Endothelial cell of umbilical vein (primary cell): ENCODE measurements around the gene RCOR3. TPM values are rescaled to one million over a fixed set of nuclear protein-coding genes. Genes with fewer than 3 reads are reported as not detected.

Source experiments
- BruUV-seq: library from RNA; stranded (reverse); fragments of 400-500 nt; replicated peaks from 2 replicates; lab custom pipeline; 2021; lab: Mats Ljungman, UMichigan
- CTCF ChIA-PET: fragments of 300-600, 350-600 bp; sonication (Branson Sonifier 250); formaldehyde crosslinking; loops from one replicate; lab custom pipeline; 2021; ENCODE audit warnings: antibody characterized with exemption, inconsistent platforms; lab: Charles Lee
- POLR2A ChIA-PET: fragments of 300-600, 350-600 bp; sonication (Branson Sonifier 250); formaldehyde crosslinking; loops from one replicate; lab custom pipeline; 2021; ENCODE audit warnings: antibody characterized with exemption, inconsistent platforms; lab: Charles Lee
- DNase-seq: peaks from one replicate; pipeline ENCODE4 v3.0.0-alpha.2; 2011; ENCODE audit warnings: low read depth, low spot score
- FAIRE-seq: peaks from 2 replicates; lab custom pipeline; 2011; peaks lifted over from hg19 to GRCh38; lab: Jason Lieb, UNC
- H2AFZ ChIP-seq: 2 replicates; pipeline ENCODE4 v1.6.0; 2012; ENCODE audit warnings: low read depth, low read length, control low read depth, inconsistent platforms
- H3K27ac ChIP-seq: 2 replicates; pipeline ENCODE4 v1.5.1; 2011; ENCODE audit warnings: low read depth, mild to moderate bottlenecking, control low read depth, low read length, moderate library complexity; ENCODE audit not compliant: insufficient read depth
- H3K27me3 ChIP-seq, 2 experiments: 2 replicates each; pipeline versions ENCODE4 v1.6.0 to v1.6.1; 2011; ENCODE audit warnings: low read length in 2 of 2, mixed read lengths in 1 of 2; ENCODE audit not compliant: control insufficient read depth in 2 of 2, insufficient read depth in 2 of 2
- H3K36me3 ChIP-seq, 2 experiments: 2 replicates in 1 of 2; 3 replicates in 1 of 2; pipeline ENCODE4 v1.5.1; 2011; ENCODE audit warnings: low read length in 2 of 2, mild to moderate bottlenecking in 1 of 2, moderate library complexity in 1 of 2; ENCODE audit not compliant: control insufficient read depth in 2 of 2, insufficient read depth in 2 of 2; ENCODE audit errors: extremely low read depth in 1 of 2
- H3K4me1 ChIP-seq: 3 replicates; pipeline ENCODE4 v1.5.1; 2011; ENCODE audit warnings: mild to moderate bottlenecking, low read length; ENCODE audit not compliant: control insufficient read depth, insufficient read depth; ENCODE audit errors: extremely low read depth
- H3K4me2 ChIP-seq: 2 replicates; pipeline ENCODE4 v1.6.1; 2011; ENCODE audit warnings: low read length, control low read depth, mixed read lengths; ENCODE audit not compliant: insufficient read depth
- H3K4me3 ChIP-seq, 3 experiments: fragments of 200-600 bp in 1 of 3; sonication (generic), shearing (Covaris generic) in 1 of 3; replicated peaks in 1 of 3; 2 replicates each; pipeline ENCODE4 v1.5.1; 2011 to 2016; ENCODE audit warnings: control low read depth in 3 of 3, low read length in 3 of 3, mild to moderate bottlenecking in 2 of 3, inconsistent platforms in 1 of 3, low read depth in 1 of 3, moderate library complexity in 1 of 3; ENCODE audit not compliant: insufficient read depth in 1 of 3
- H3K79me2 ChIP-seq: 2 replicates; pipeline ENCODE4 v1.6.0; 2012; ENCODE audit warnings: low read length, inconsistent platforms; ENCODE audit not compliant: control insufficient read depth, insufficient read depth
- H3K9ac ChIP-seq: replicated peaks from 2 replicates; pipeline ENCODE3; 2011; ENCODE audit warnings: low read length, control low read depth; ENCODE audit not compliant: insufficient read depth; ENCODE audit errors: extremely low read depth
- H3K9me1 ChIP-seq: replicated peaks from 3 replicates; pipeline ENCODE4 v1.6.0; 2011; ENCODE audit warnings: mild to moderate bottlenecking, low read length; ENCODE audit not compliant: control insufficient read depth, insufficient read depth; ENCODE audit errors: extremely low read depth
- H3K9me3 ChIP-seq: replicated peaks from 2 replicates; pipeline ENCODE4 v1.5.1; 2012; ENCODE audit warnings: low read length, inconsistent platforms; ENCODE audit not compliant: control insufficient read depth, insufficient read depth
- H4K20me1 ChIP-seq: replicated peaks from 2 replicates; pipeline ENCODE3; 2011; ENCODE audit warnings: mild to moderate bottlenecking, low read length; ENCODE audit not compliant: control insufficient read depth, insufficient read depth; ENCODE audit errors: extremely low read depth
- EZH2 ChIP-seq: IDR thresholded peaks from 2 replicates; pipeline ENCODE4 v1.6.1; 2012; ENCODE audit warnings: borderline replicate concordance, low read depth, mild to moderate bottlenecking, moderate library complexity, low read length, inconsistent platforms; ENCODE audit not compliant: severe bottlenecking
- FOS ChIP-seq: IDR thresholded peaks from 2 replicates; pipeline ENCODE4 v1.6.1; 2011; ENCODE audit warnings: mild to moderate bottlenecking, low read length, moderate library complexity, borderline replicate concordance; ENCODE audit not compliant: insufficient read depth
- GATA2 ChIP-seq: IDR thresholded peaks from 2 replicates; pipeline ENCODE4 v1.7.0; 2011; ENCODE audit warnings: low read depth, mild to moderate bottlenecking, moderate library complexity, mixed read lengths, low read length; ENCODE audit not compliant: insufficient read length, insufficient read depth
- JUN ChIP-seq: IDR thresholded peaks from 2 replicates; pipeline ENCODE4 v1.6.1; 2011; ENCODE audit warnings: borderline replicate concordance, low read depth; ENCODE audit not compliant: insufficient read length, insufficient read depth
- MYC ChIP-seq: IDR thresholded peaks from one replicate; pipeline ENCODE4 v1.6.1; 2011; ENCODE audit warnings: mild to moderate bottlenecking, low read depth, low read length
- POLR2A ChIP-seq: IDR thresholded peaks from 2 replicates; pipeline ENCODE4 v1.6.1; 2012; ENCODE audit warnings: low read depth, mild to moderate bottlenecking, control low read depth, low read length
- POLR2AphosphoS5 ChIP-seq: IDR thresholded peaks from 2 replicates; pipeline ENCODE4 v1.6.1; 2012; ENCODE audit warnings: low read depth, mild to moderate bottlenecking, control low read depth, low read length, moderate library complexity; ENCODE audit not compliant: insufficient read depth
- dilution Hi-C: fragments of 300-500 bp; cut with MboI; formaldehyde crosslinking; loops from one replicate; pipeline ENCODE4 v1.15.0; 2019; ENCODE audit warnings: low sequenced_read_pairs; ENCODE audit not compliant: extremely low pct_ligation_motif_present
- intact Hi-C: fragments of 100-400 bp; cut with micrococcal nuclease; formaldehyde crosslinking; loops from one replicate; pipeline ENCODE4 v1.10.0; 2022
- polyA plus RNA-seq, 4 experiments: library from polyadenylated mRNA; depleted of rRNA in 3 of 4; stranded (reverse) in 3 of 4; unstranded in 1 of 4; fragments of >200 nt; gene quantifications; 2 replicates each; pipeline versions ENCODE4 v1.2.1 to v1.2.3, GENCODE V29; 2011 to 2012; ENCODE audit warnings: missing spikeins in 1 of 4
- total RNA-seq: library from RNA; stranded (reverse); gene quantifications from 2 replicates; pipeline ENCODE4 v1.2.3, GENCODE V29; 2021
- TF ChIP-seq, protein P1 (sequence below): IDR thresholded peaks from 2 replicates; pipeline ENCODE4 v1.6.1; 2011; ENCODE audit not compliant: insufficient read depth, insufficient read length

Gene RCOR3
- total and polyA plus RNA-seq, 2 donors (not counting 3 experiments of a cell fraction or from before 2014, with no cell fraction given), result 24.2 to 34.0 TPM

DNA sequence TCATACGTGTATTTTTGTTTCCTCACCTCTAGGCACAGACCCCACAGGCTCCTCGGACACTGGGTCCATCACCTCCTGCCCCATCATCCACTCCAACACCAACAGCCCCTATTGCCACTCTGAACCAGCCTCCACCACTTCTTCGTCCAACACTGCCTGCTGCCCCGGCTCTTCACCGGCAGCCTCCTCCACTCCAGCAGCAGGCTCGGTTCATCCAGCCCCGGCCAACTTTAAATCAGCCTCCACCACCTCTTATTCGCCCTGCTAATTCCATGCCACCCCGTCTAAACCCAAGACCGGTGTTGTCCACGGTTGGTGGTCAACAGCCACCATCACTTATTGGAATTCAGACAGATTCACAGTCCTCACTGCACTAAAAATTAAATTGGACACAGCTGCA, 54.2 kb downstream of the RCOR3 start:
- FAIRE-seq, result no peak
- Histone ChIP-seq H3K4me2 (no peak overlapping the region), H3K79me2 (no peaks in the 10 kb centered on the region), H3K9me1 (peaks cover 6% of the 10 kb centered on the region), H3K4me1 (peaks cover 12% of the 10 kb centered on the region), H2AFZ (no peak overlapping the region), H3K9ac (no peak overlapping the region), H3K27ac (no peak overlapping the region), H3K4me3 (no peak overlapping the region), H4K20me1 (no peaks in the 10 kb centered on the region), H3K9me3 (no peaks in the 10 kb centered on the region), H3K27me3 (no peaks in the 10 kb centered on the region), H3K36me3 (peaks cover 8 to 14% of the 10 kb centered on the region in 2 experiments)
- DNase-seq, result no peak
- intact Hi-C loops, result no loop called here
- no TSS peak for BruUV-seq
- dilution Hi-C loops, result no loop called here
- ChIA-PET POLR2A (no interaction called here), CTCF (interaction anchor here (0.8 kb wide), 1 partner anchor 10 kb away, joined by 3 read pairs; no protein-coding TSS in a partner anchor)
- TF ChIP-seq EZH2 (no peak), POLR2A (no peak), POLR2AphosphoS5 (no peak), FOS (no peak), JUN (no peak), MYC (no peak)
- TF ChIP-seq, protein P1, sequence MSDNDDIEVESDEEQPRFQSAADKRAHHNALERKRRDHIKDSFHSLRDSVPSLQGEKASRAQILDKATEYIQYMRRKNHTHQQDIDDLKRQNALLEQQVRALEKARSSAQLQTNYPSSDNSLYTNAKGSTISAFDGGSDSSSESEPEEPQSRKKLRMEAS, result no peak

DNA sequence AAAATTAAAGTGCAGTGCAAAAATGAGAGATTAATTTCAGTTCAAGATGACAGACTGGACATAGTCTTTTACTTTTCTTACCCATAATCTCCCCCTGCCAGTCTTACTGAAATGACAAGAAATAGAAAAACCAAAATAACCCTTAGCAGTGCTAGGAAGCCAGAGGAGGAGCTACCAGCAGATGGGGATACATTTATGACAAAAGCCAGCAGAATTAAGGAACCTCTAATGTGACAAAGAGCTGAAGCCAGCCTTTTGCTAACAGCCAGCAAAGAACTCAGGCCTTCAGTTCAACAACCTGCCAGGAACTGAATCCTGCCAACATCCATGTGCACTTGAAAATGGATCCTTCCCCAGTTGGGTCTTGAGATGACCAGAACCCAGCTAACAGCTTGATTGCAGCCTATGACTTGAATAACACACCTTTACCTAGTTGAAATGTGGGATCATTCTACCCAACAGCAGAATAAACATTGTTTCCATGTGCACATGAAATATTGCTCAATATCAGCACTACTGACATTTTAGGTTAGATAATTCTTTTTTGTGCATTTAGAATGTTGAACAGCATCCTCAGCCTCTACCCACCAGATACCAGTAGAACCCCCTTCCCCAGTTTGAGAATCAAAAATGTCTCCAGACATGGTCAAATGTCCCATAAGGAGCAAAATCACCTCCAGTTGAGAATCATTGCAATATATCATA, 59.6 kb downstream of the RCOR3 start:
- POLR2A ChIA-PET, result no interaction called here
- H3K27me3 ChIP-seq, result no peaks in the 10 kb centered on the region
- dilution Hi-C loops (no loop called here), intact Hi-C loops (no loop called here)
- no peak overlapping the region for H3K27ac ChIP-seq
- BruUV-seq, result no TSS peak
- no peaks in the 10 kb centered on the region for H4K20me1 ChIP-seq
- H3K4me1 ChIP-seq, result no peaks in the 10 kb centered on the region
- no peaks in the 10 kb centered on the region for H3K9me1 ChIP-seq
- H3K4me3 ChIP-seq, result no peak overlapping the region
- no peak for TF ChIP-seq MYC
- TF ChIP-seq GATA2, result no peak
- no peak for TF ChIP-seq POLR2AphosphoS5
- H3K36me3 ChIP-seq, result peaks cover 0 to 7% of the 10 kb centered on the region in 2 experiments
- no peaks in the 10 kb centered on the region for H3K79me2 ChIP-seq
- CTCF ChIA-PET, result interaction anchor here (1.7 kb wide), 1 partner anchor 9 kb away, joined by 5 read pairs; no protein-coding TSS in a partner anchor
- no peak overlapping the region for H2AFZ ChIP-seq
- no peak overlapping the region for H3K4me2 ChIP-seq
- FAIRE-seq, result no peak
- no peak for DNase-seq
- H3K9me3 ChIP-seq, result no peaks in the 10 kb centered on the region
- H3K9ac ChIP-seq, result no peak overlapping the region
